ENCODE results near the gene CALD1.

Gene CALD1

GRCh38 chr7:134870156-134870555, 90.7 kb downstream of the CALD1 start:
- no peak overlapping the region for H3K27ac ChIP-seq (replicated peaks)
- DNase-seq (ENCODE audit: low read depth in 1 of 2, low spot score in 1 of 2): no peak
- TF ChIP-seq CTCF (IDR thresholded peaks at IDR 0.05; ENCODE audit: insufficient read depth, low read length): no peak
- TF ChIP-seq POLR2AphosphoS5 (IDR thresholded peaks at IDR 0.05; ENCODE audit: low read depth): no peak
- TF ChIP-seq REST (IDR thresholded peaks at IDR 0.05; ENCODE audit: insufficient replicate concordance, low read depth): no peak
- no peak for TF ChIP-seq GABPA (IDR thresholded peaks at IDR 0.05; ENCODE audit: low read depth)
- no peak for TF ChIP-seq SPI1 (IDR thresholded peaks at IDR 0.05; ENCODE audit: borderline replicate concordance, low read depth)
- H3K4me3 ChIP-seq (replicated peaks; ENCODE audit: insufficient read depth, low read length): no peak overlapping the region
- no peaks in the 10 kb centered on the region for H3K27me3 ChIP-seq (ENCODE audit: insufficient read depth, poor library complexity, severe bottlenecking)

GRCh38 chr7:134870781-134871180, 91.3 kb downstream of the CALD1 start:
- no peak overlapping the region for H3K27ac ChIP-seq (replicated peaks)
- TF ChIP-seq REST (IDR thresholded peaks at IDR 0.05; ENCODE audit: insufficient replicate concordance, low read depth) (no peak), POLR2AphosphoS5 (IDR thresholded peaks at IDR 0.05; ENCODE audit: low read depth) (no peak), CTCF (IDR thresholded peaks at IDR 0.05; ENCODE audit: insufficient read depth, low read length) (no peak), GABPA (IDR thresholded peaks at IDR 0.05; ENCODE audit: low read depth) (no peak), SPI1 (IDR thresholded peaks at IDR 0.05; ENCODE audit: borderline replicate concordance, low read depth) (no peak)
- no peak for DNase-seq (ENCODE audit: low read depth in 1 of 2, low spot score in 1 of 2)
- no peaks in the 10 kb centered on the region for H3K27me3 ChIP-seq (ENCODE audit: insufficient read depth, poor library complexity, severe bottlenecking)
- H3K4me3 ChIP-seq (replicated peaks; ENCODE audit: insufficient read depth, low read length): no peak overlapping the region

- Histone ChIP-seq H3K4me3 (replicated peaks; ENCODE audit: insufficient read depth, low read length) (no peak overlapping the region), H3K27ac (replicated peaks) (no peak overlapping the region), H3K27me3 (ENCODE audit: insufficient read depth, poor library complexity, severe bottlenecking) (no peaks in the 10 kb centered on the region)
- DNase-seq (ENCODE audit: low read depth in 1 of 2, low spot score in 1 of 2): no peak
- TF ChIP-seq POLR2AphosphoS5 (IDR thresholded peaks at IDR 0.05; ENCODE audit: low read depth): no peak
- no peak for TF ChIP-seq SPI1 (IDR thresholded peaks at IDR 0.05; ENCODE audit: borderline replicate concordance, low read depth)
- no peak for TF ChIP-seq CTCF (IDR thresholded peaks at IDR 0.05; ENCODE audit: insufficient read depth, low read length)
- TF ChIP-seq REST (IDR thresholded peaks at IDR 0.05; ENCODE audit: insufficient replicate concordance, low read depth): no peak
- TF ChIP-seq GABPA (IDR thresholded peaks at IDR 0.05; ENCODE audit: low read depth): no peak
Observed at GRCh38 chr7:134873253-134873652, 93.8 kb downstream of the CALD1 start.

All from HL-60 (cell line).